HCT116 (cell line): ENCODE measurements around the gene OBP2B. TPM values are rescaled to one million over a fixed set of nuclear protein-coding genes. Genes with fewer than 3 reads are reported as not detected.

ENCODE experiments used
- ATAC-seq: fragments of 200-7000 bp; cut with Tn5 transposase; 2 replicates; pipeline ENCODE4 v1.9.1; 2020; ENCODE audit warnings: mild to moderate bottlenecking, moderate library complexity
- BruUV-seq: library from RNA; stranded (reverse); fragments of 400-500 nt; replicated peaks from 2 replicates; lab custom pipeline; 2021; lab: Mats Ljungman, UMichigan
- CTCF ChIA-PET: fragments of 300-600 bp; sonication (Branson Sonifier 250); formaldehyde crosslinking; loops from one replicate; lab custom pipeline; 2021; ENCODE audit warnings: antibody characterized with exemption; lab: Charles Lee
- POLR2A ChIA-PET: fragments of 300-600, 350-600 bp; sonication (Branson Sonifier 250); formaldehyde crosslinking; loops from one replicate; lab custom pipeline; 2021; ENCODE audit warnings: antibody characterized with exemption; lab: Charles Lee
- RAD21 ChIA-PET, 2 experiments: fragments of 300-600 bp; sonication (Branson Sonifier 250); formaldehyde crosslinking; loops; one replicate each; lab custom pipeline; 2023; ENCODE audit warnings: low total read pairs in 2 of 2; ENCODE audit not compliant: uncharacterized antibody in 2 of 2, unreplicated experiment in 2 of 2, low non-redundant PET in 1 of 2; lab: Charles Lee
- DNase-seq: peaks from one replicate; pipeline ENCODE4 v3.0.0-alpha.2; 2010; ENCODE audit warnings: low read depth, low spot score
- H2AFZ ChIP-seq: fragments of 200-600 bp; shearing (Covaris generic), sonication (generic); 2 replicates; pipeline ENCODE4 v1.6.1; 2017; ENCODE audit warnings: low read depth, mixed run types, mixed read lengths, antibody characterized with exemption, low read length; ENCODE audit not compliant: poor library complexity, severe bottlenecking
- H3K27ac ChIP-seq: 2 replicates; pipeline ENCODE4 v1.5.1; 2012; ENCODE audit warnings: low read depth, low read length
- H3K27me3 ChIP-seq: fragments of 200-600 bp; sonication (generic); 2 replicates; pipeline ENCODE4 v1.6.1; 2016; ENCODE audit warnings: mixed run types, low read length, mixed read lengths; ENCODE audit not compliant: insufficient read depth
- H3K36me3 ChIP-seq, 2 experiments: fragments of 200-500 bp in 1 of 2; fragments of 200-600 bp in 1 of 2; sonication (Bioruptor generic) in 1 of 2; sonication (generic) in 1 of 2; 2 replicates each; pipeline versions ENCODE4 v1.5.1 to v1.6.1; 2014 to 2016; ENCODE audit warnings: low read length in 2 of 2, inconsistent platforms in 1 of 2, mixed read lengths in 1 of 2, mixed run types in 1 of 2; ENCODE audit not compliant: insufficient read depth in 2 of 2, control insufficient read depth in 1 of 2
- H3K4me1 ChIP-seq, 2 experiments: fragments of 200-600 bp in 1 of 2; sonication (generic) in 1 of 2; 2 replicates each; pipeline versions ENCODE4 v1.5.1 to v1.6.1; 2012 to 2017; ENCODE audit warnings: low read length in 2 of 2, inconsistent platforms in 1 of 2, mild to moderate bottlenecking in 1 of 2, mixed read lengths in 1 of 2, mixed run types in 1 of 2, moderate library complexity in 1 of 2; ENCODE audit not compliant: insufficient read depth in 2 of 2, control insufficient read depth in 1 of 2
- H3K4me2 ChIP-seq: fragments of 200-600 bp; sonication (generic); 2 replicates; pipeline ENCODE4 v1.6.1; 2017; ENCODE audit warnings: mixed run types, low read length, mixed read lengths
- H3K4me3 ChIP-seq, 2 experiments: fragments of 200-600 bp in 1 of 2; sonication (generic) in 1 of 2; replicated peaks in 1 of 2; 2 replicates each; pipeline ENCODE4 v1.5.1; 2011 to 2016; ENCODE audit warnings: low read length in 2 of 2, control low read depth in 1 of 2, low read depth in 1 of 2, mild to moderate bottlenecking in 1 of 2, mixed read lengths in 1 of 2, mixed run types in 1 of 2
- H3K79me2 ChIP-seq: fragments of 200-600 bp; sonication (generic); 2 replicates; pipeline ENCODE4 v1.6.1; 2017; ENCODE audit warnings: mild to moderate bottlenecking, mixed run types, low read length, moderate library complexity, mixed read lengths; ENCODE audit not compliant: insufficient read depth
- H3K9ac ChIP-seq: fragments of 200-600 bp; sonication (generic); 2 replicates; pipeline ENCODE4 v1.6.1; 2016; ENCODE audit warnings: low read length, mixed read lengths
- H3K9me2 ChIP-seq: fragments of 200-600 bp; sonication (generic), shearing (Covaris generic); 2 replicates; pipeline ENCODE4 v1.6.1; 2017; ENCODE audit warnings: mixed run types, mild to moderate bottlenecking, moderate library complexity; ENCODE audit not compliant: insufficient read depth
- H3K9me3 ChIP-seq, 2 experiments: fragments of 200-500 bp in 1 of 2; fragments of 200-600 bp in 1 of 2; sonication (Bioruptor generic) in 1 of 2; sonication (generic) in 1 of 2; 2 replicates each; pipeline ENCODE4 v1.6.1; 2014 to 2017; ENCODE audit warnings: low read length in 2 of 2, mixed read lengths in 2 of 2, inconsistent platforms in 1 of 2, low read depth in 1 of 2, mild to moderate bottlenecking in 1 of 2, mixed run types in 1 of 2, moderate library complexity in 1 of 2; ENCODE audit not compliant: control insufficient read depth in 1 of 2, insufficient read depth in 1 of 2
- H4K20me1 ChIP-seq: fragments of 200-600 bp; sonication (generic), shearing (Covaris generic); 2 replicates; pipeline ENCODE4 v1.6.1; 2017; ENCODE audit warnings: mixed run types, mild to moderate bottlenecking, moderate library complexity; ENCODE audit not compliant: insufficient read depth
- ELF1 ChIP-seq: IDR thresholded peaks from 2 replicates; pipeline ENCODE4 v1.6.1; 2012; ENCODE audit warnings: low read depth, borderline replicate concordance
- EZH2 ChIP-seq: fragments of 200-600 bp; sonication (generic); IDR thresholded peaks from 2 replicates; pipeline ENCODE4 v1.6.1; 2017; ENCODE audit warnings: antibody characterized with exemption, mixed run types
- SP1 ChIP-seq: IDR thresholded peaks from 2 replicates; pipeline ENCODE4 v1.6.1; 2012; ENCODE audit warnings: low read depth
- SRF ChIP-seq: IDR thresholded peaks from 2 replicates; pipeline ENCODE4 v1.6.1; 2012; ENCODE audit warnings: low read depth
- ZBTB33 ChIP-seq: IDR thresholded peaks from 2 replicates; pipeline ENCODE4 v1.6.1; 2011; ENCODE audit warnings: mild to moderate bottlenecking, low read length, moderate library complexity; ENCODE audit not compliant: insufficient replicate concordance; ENCODE audit errors: extremely low read depth
- intact Hi-C: fragments of 100-400 bp; cut with micrococcal nuclease; formaldehyde crosslinking; loops from 2 replicates; pipeline ENCODE4 v1.10.0; 2022
- total RNA-seq: library from RNA; stranded (reverse); gene quantifications from one replicate; pipeline ENCODE4 v1.2.1, GENCODE V29; 2021; ENCODE audit not compliant: unreplicated experiment
- TF ChIP-seq, protein P1 (sequence below), 3 experiments: fragments of 200-600 bp in 1 of 3; sonication (generic) in 1 of 3; IDR thresholded peaks in 2 of 3; conservative IDR thresholded peaks in 1 of 3; 2 replicates each; pipeline ENCODE4 v1.5.1; 2012 to 2017; ENCODE audit warnings: low read depth in 2 of 3, low read length in 2 of 3, antibody characterized with exemption in 1 of 3, borderline replicate concordance in 1 of 3, control low read depth in 1 of 3, mild to moderate bottlenecking in 1 of 3, mixed read lengths in 1 of 3, mixed run types in 1 of 3, moderate library complexity in 1 of 3; ENCODE audit not compliant: insufficient read depth in 1 of 3
- TF ChIP-seq, protein P2 (sequence below): IDR thresholded peaks from 2 replicates; pipeline ENCODE4 v1.6.1; 2012; ENCODE audit warnings: low read depth
- TF ChIP-seq, protein P3 (sequence below): IDR thresholded peaks from 2 replicates; pipeline ENCODE4 v1.6.1; 2012
- TF ChIP-seq, protein P4 (sequence below): IDR thresholded peaks from 2 replicates; pipeline ENCODE4 v1.6.1; 2012

The OBP2B gene
- total RNA-seq, 1 experiment from 2014 or later = not detected

- H3K4me2 ChIP-seq = no peak overlapping the region
- H3K36me3 ChIP-seq = no peaks in the 10 kb centered on the region
- ChIA-PET CTCF (interaction anchor here (2.3 kb wide), 1 partner anchor 14 kb away, joined by 13 read pairs; no protein-coding TSS in a partner anchor), RAD21 (no interaction called here), POLR2A (no interaction called here)
- no peaks in the 10 kb centered on the region for H3K79me2 ChIP-seq
- TF ChIP-seq, protein P1, sequence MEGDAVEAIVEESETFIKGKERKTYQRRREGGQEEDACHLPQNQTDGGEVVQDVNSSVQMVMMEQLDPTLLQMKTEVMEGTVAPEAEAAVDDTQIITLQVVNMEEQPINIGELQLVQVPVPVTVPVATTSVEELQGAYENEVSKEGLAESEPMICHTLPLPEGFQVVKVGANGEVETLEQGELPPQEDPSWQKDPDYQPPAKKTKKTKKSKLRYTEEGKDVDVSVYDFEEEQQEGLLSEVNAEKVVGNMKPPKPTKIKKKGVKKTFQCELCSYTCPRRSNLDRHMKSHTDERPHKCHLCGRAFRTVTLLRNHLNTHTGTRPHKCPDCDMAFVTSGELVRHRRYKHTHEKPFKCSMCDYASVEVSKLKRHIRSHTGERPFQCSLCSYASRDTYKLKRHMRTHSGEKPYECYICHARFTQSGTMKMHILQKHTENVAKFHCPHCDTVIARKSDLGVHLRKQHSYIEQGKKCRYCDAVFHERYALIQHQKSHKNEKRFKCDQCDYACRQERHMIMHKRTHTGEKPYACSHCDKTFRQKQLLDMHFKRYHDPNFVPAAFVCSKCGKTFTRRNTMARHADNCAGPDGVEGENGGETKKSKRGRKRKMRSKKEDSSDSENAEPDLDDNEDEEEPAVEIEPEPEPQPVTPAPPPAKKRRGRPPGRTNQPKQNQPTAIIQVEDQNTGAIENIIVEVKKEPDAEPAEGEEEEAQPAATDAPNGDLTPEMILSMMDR (IDR thresholded peaks at IDR 0.05 in 2 of 3, conservative IDR thresholded peaks at IDR 0.05 in 1 of 3; ENCODE audit: borderline replicate concordance in 1 of 3, insufficient read depth in 1 of 3, low read depth in 2 of 3, low read length in 2 of 3) = no peak
- TF ChIP-seq, protein P2, sequence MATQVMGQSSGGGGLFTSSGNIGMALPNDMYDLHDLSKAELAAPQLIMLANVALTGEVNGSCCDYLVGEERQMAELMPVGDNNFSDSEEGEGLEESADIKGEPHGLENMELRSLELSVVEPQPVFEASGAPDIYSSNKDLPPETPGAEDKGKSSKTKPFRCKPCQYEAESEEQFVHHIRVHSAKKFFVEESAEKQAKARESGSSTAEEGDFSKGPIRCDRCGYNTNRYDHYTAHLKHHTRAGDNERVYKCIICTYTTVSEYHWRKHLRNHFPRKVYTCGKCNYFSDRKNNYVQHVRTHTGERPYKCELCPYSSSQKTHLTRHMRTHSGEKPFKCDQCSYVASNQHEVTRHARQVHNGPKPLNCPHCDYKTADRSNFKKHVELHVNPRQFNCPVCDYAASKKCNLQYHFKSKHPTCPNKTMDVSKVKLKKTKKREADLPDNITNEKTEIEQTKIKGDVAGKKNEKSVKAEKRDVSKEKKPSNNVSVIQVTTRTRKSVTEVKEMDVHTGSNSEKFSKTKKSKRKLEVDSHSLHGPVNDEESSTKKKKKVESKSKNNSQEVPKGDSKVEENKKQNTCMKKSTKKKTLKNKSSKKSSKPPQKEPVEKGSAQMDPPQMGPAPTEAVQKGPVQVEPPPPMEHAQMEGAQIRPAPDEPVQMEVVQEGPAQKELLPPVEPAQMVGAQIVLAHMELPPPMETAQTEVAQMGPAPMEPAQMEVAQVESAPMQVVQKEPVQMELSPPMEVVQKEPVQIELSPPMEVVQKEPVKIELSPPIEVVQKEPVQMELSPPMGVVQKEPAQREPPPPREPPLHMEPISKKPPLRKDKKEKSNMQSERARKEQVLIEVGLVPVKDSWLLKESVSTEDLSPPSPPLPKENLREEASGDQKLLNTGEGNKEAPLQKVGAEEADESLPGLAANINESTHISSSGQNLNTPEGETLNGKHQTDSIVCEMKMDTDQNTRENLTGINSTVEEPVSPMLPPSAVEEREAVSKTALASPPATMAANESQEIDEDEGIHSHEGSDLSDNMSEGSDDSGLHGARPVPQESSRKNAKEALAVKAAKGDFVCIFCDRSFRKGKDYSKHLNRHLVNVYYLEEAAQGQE = no peak
- TF ChIP-seq SP1 (no peak), ELF1 (no peak), SRF (no peak), ZBTB33 (no peak), EZH2 (no peak)
- TF ChIP-seq, protein P3, sequence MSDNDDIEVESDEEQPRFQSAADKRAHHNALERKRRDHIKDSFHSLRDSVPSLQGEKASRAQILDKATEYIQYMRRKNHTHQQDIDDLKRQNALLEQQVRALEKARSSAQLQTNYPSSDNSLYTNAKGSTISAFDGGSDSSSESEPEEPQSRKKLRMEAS = no peak
- TF ChIP-seq, protein P4, sequence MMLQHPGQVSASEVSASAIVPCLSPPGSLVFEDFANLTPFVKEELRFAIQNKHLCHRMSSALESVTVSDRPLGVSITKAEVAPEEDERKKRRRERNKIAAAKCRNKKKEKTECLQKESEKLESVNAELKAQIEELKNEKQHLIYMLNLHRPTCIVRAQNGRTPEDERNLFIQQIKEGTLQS = no peak
- H3K4me1 ChIP-seq = no peaks in the 10 kb centered on the region; a peak in 1 of 4 replicates
- intact Hi-C loops = no loop called here
- DNase-seq (no peak), ATAC-seq (no peak)
- no peaks in the 10 kb centered on the region for H3K9me3 ChIP-seq
- H3K27ac ChIP-seq = no peak overlapping the region
- H2AFZ ChIP-seq = no peak overlapping the region
- BruUV-seq = no TSS peak
- H4K20me1 ChIP-seq = no peaks in the 10 kb centered on the region
- H3K4me3 ChIP-seq = no peak overlapping the region
- no peak overlapping the region for H3K9ac ChIP-seq
- no peaks in the 10 kb centered on the region for H3K27me3 ChIP-seq
- no peaks in the 10 kb centered on the region for H3K9me2 ChIP-seq
Observed at GRCh38 chr9:133200631-133201030, 8.4 kb downstream of the OBP2B start.
